ENCODE results near the gene XPA. TPM values are rescaled to one million over a fixed set of nuclear protein-coding genes. Genes with fewer than 3 reads are reported as not detected.
A peak's percentile ranks its signal among the peaks of the same experiment; 100 is the strongest.

Gene XPA
- total and polyA plus RNA-seq, 2 of the 8 experiments (the other 6 are each of a cell fraction or from before 2014, with no cell fraction given) = 0.24 to 2.6 TPM

DNA sequence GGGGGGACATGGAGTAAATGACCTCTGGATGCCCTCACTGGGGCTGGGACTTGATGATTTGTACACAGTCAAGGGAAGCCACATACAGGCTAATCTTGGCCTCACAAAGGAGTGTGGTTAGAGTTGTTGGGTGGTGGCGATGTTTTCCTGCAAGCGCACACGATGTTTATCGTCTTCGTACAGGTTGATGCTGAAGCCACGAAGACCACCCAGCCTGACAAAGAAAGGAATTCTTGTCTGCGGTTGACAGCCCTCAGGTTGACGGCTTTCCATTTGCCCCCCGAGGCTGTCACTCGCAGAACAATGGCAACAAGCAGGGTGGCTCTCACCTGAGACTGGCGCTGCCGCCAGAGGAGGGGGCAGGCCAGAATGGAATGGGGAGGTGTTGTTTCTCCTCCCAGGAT lies 14.1 kb upstream of the XPA start:
- CTCF ChIA-PET (ENCODE audit: partially characterized antibody) = interaction anchor here (1.0 to 3.3 kb wide), 5 partner anchors 16 to 190 kb away, joined by 5 to 14 read pairs (median 6); no protein-coding TSS in a partner anchor
- TF ChIP-seq KDM1A (IDR thresholded peaks at IDR 0.05; ENCODE audit: borderline replicate concordance, low read length) (no peak), TEAD4 (IDR thresholded peaks at IDR 0.05; ENCODE audit: low read depth, low read length) (no peak), TAF7 (optimal IDR thresholded peaks at IDR 0.05; ENCODE audit: borderline replicate concordance, low read depth, low read length) (no peak), SIN3A (conservative IDR thresholded peaks at IDR 0.05 in 1 of 2, IDR thresholded peaks at IDR 0.05 in 1 of 2; ENCODE audit: low read depth in 1 of 2, low read length in 2 of 2) (peak; percentile 80 to 85; a peak in 2 of 4 replicates), POU5F1 (IDR thresholded peaks at IDR 0.05; ENCODE audit: low read depth, low read length) (no peak), CHD1 (IDR thresholded peaks at IDR 0.05; ENCODE audit: low read depth, low read length) (no peak), HDAC2 (IDR thresholded peaks at IDR 0.05; ENCODE audit: borderline replicate concordance in 1 of 2, low read depth in 2 of 2, low read length in 2 of 2) (0 out of 4 replicates have a peak, but pooled peaks of 1 of the 2 experiments have one; percentile 12), SIRT6 (IDR thresholded peaks at IDR 0.05; ENCODE audit: low read length) (no peak)
- TF ChIP-seq, protein P1, sequence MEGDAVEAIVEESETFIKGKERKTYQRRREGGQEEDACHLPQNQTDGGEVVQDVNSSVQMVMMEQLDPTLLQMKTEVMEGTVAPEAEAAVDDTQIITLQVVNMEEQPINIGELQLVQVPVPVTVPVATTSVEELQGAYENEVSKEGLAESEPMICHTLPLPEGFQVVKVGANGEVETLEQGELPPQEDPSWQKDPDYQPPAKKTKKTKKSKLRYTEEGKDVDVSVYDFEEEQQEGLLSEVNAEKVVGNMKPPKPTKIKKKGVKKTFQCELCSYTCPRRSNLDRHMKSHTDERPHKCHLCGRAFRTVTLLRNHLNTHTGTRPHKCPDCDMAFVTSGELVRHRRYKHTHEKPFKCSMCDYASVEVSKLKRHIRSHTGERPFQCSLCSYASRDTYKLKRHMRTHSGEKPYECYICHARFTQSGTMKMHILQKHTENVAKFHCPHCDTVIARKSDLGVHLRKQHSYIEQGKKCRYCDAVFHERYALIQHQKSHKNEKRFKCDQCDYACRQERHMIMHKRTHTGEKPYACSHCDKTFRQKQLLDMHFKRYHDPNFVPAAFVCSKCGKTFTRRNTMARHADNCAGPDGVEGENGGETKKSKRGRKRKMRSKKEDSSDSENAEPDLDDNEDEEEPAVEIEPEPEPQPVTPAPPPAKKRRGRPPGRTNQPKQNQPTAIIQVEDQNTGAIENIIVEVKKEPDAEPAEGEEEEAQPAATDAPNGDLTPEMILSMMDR (IDR thresholded peaks at IDR 0.05; ENCODE audit: control extremely low read depth in 1 of 3, insufficient read depth in 1 of 3, low read depth in 1 of 3, low read length in 3 of 3) = peak in 1 of 3 experiments; percentile 5; a peak in 1 of 4 replicates
- TF ChIP-seq, protein P2, sequence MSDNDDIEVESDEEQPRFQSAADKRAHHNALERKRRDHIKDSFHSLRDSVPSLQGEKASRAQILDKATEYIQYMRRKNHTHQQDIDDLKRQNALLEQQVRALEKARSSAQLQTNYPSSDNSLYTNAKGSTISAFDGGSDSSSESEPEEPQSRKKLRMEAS (IDR thresholded peaks at IDR 0.05) = 0 out of 2 replicates have a peak, but pooled peaks have one; percentile 32

More for the DNA sequence above, 14.1 kb upstream of the XPA start:
- Histone ChIP-seq H3K14ac (ENCODE audit: insufficient read length) (no peak overlapping the region), H4K5ac (ENCODE audit: insufficient read length, low read depth, low read length) (no peak overlapping the region), H2AFZ (ENCODE audit: low read length) (no peak overlapping the region), H3K9ac (replicated peaks in 1 of 4; ENCODE audit: extremely low read depth in 1 of 4, low read depth in 3 of 4, low read length in 3 of 4) (no peak overlapping the region), H3K27me3 (replicated peaks in 1 of 4; ENCODE audit: control insufficient read depth in 3 of 4, extremely low read depth in 1 of 4, insufficient read depth in 3 of 4, low read length in 3 of 4) (0 out of 7 replicates have a peak, but pooled peaks cover 0 to 1% (median 0%) of the 10 kb centered on the region in 4 experiments), H2BK15ac (ENCODE audit: low read length) (no peak overlapping the region), H4K20me1 (replicated peaks in 1 of 2; ENCODE audit: control insufficient read depth in 1 of 2, insufficient read depth in 2 of 2, low read length in 2 of 2) (peaks cover 0 to 2% of the 10 kb centered on the region in 2 experiments), H3K23ac (ENCODE audit: insufficient read length) (no peak overlapping the region), H3K4me2 (ENCODE audit: insufficient read depth in 1 of 2, low read depth in 2 of 2, low read length in 2 of 2) (peak overlapping the region; percentile 62 to 63), H4K8ac (ENCODE audit: extremely low read depth, insufficient read depth, low read length) (no peak overlapping the region), H3K9me3 (ENCODE audit: insufficient read depth in 2 of 2, low read depth in 1 of 2, low read length in 1 of 2) (no peaks in the 10 kb centered on the region), H3K4me1 (replicated peaks in 1 of 4; ENCODE audit: control insufficient read depth in 3 of 4, insufficient read depth in 4 of 4, low read length in 3 of 4) (peaks cover 0 to 9% (median 1%) of the 10 kb centered on the region in 4 experiments; a peak in 3 of 7 replicates), H3K79me2 (ENCODE audit: control insufficient read depth in 1 of 2, insufficient read depth in 2 of 2, low read length in 2 of 2) (no peaks in the 10 kb centered on the region), H3K4me3 (ENCODE audit: extremely low read depth in 1 of 4, insufficient read depth in 2 of 4, low read depth in 3 of 4, low read length in 4 of 4) (peak overlapping the region in 2 of 4 experiments; percentile 17 to 33; a peak in 2 of 8 replicates), H4K91ac (replicated peaks; ENCODE audit: insufficient read length, low read length) (no peak overlapping the region), H3K4ac (replicated peaks; ENCODE audit: insufficient read length, low read depth, low read length) (no peak overlapping the region), H2BK12ac (ENCODE audit: low read depth, low read length) (0 out of 2 replicates have a peak overlapping the region, but pooled peaks have one; percentile 32), H3K79me1 (ENCODE audit: low read depth, low read length) (no peaks in the 10 kb centered on the region), H3K18ac (ENCODE audit: extremely low read depth, low read length) (no peak overlapping the region), H3K36me3 (ENCODE audit: control insufficient read depth in 2 of 4, insufficient read depth in 4 of 4, low read length in 3 of 4) (no peaks in the 10 kb centered on the region), H2BK5ac (ENCODE audit: low read depth, low read length) (no peak overlapping the region), H3K27ac (ENCODE audit: low read depth, low read length) (no peak overlapping the region), H3K23me2 (ENCODE audit: low read depth, low read length) (no peaks in the 10 kb centered on the region), H3K56ac (replicated peaks; ENCODE audit: insufficient read length, low read depth, low read length) (no peak overlapping the region), H2BK120ac (replicated peaks; ENCODE audit: low read depth, low read length) (no peak overlapping the region), H2AK5ac (ENCODE audit: low read depth, low read length) (no peak overlapping the region), H2BK20ac (ENCODE audit: low read length) (no peak overlapping the region)
- 16% methylated on average over 12 of the region's 12 CpGs; no CpG with 5 or more reads in 1 of the 2 experiments for WGBS, 2 experiments (ENCODE audit: extremely low coverage in 1 of 2, insufficient coverage in 1 of 2, insufficient read length in 1 of 2, insufficient replicate concordance in 2 of 2, low coverage in 1 of 2, low lambda C conversion rate in 2 of 2, missing lambda C conversion rate in 1 of 2)
- FAIRE-seq (no peak), DNase-seq (ENCODE audit: low read depth in 1 of 2, low spot score in 2 of 2) (peak in 1 of 2 experiments; percentile 52)
- POLR2A ChIA-PET (ENCODE audit: partially characterized antibody) = no interaction called here
